ENCODE measurements around the gene HOXB6.

DNA sequence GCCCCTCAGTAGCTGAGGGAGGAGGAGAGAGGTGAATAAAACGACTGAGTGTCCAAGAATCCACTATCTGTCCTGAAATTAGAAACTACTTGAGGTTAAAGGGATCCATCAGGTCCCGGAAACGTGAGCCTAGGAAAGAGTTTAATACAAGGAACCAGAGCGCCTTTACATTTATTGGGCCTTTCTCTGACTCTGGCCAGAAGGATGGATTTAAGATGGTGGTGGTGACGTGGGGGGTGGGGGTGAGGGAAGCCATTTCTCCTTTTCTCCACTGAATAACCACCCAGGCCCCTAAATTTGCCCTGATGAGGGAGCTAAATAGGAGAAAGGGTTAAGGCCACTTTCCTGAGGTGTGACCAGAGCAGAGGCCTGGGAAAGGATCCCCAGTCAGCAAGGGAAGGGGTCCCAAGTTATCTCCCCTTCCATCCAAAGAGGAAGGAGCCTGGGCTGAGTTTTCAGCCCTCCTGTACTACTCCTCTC, 22.4 kb upstream of the HOXB6 start:
- TF ChIP-seq, protein P1, sequence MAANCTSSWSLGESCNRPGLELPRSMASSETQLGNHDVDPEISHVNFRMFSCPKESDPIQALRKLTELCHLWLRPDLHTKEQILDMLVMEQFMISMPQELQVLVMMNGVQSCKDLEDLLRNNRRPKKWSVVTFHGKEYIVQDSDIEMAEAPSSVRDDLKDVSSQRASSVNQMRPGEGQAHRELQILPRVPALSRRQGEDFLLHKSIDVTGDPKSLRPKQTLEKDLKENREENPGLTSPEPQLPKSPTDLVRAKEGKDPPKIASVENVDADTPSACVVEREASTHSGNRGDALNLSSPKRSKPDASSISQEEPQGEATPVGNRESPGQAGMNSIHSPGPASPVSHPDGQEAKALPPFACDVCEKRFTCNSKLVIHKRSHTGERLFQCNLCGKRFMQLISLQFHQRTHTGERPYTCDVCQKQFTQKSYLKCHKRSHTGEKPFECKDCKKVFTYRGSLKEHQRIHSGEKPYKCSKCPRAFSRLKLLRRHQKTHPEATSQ (tag by site-specific recombination; IDR thresholded peaks at IDR 0.05) = no peak
- TF ChIP-seq, protein P2, sequence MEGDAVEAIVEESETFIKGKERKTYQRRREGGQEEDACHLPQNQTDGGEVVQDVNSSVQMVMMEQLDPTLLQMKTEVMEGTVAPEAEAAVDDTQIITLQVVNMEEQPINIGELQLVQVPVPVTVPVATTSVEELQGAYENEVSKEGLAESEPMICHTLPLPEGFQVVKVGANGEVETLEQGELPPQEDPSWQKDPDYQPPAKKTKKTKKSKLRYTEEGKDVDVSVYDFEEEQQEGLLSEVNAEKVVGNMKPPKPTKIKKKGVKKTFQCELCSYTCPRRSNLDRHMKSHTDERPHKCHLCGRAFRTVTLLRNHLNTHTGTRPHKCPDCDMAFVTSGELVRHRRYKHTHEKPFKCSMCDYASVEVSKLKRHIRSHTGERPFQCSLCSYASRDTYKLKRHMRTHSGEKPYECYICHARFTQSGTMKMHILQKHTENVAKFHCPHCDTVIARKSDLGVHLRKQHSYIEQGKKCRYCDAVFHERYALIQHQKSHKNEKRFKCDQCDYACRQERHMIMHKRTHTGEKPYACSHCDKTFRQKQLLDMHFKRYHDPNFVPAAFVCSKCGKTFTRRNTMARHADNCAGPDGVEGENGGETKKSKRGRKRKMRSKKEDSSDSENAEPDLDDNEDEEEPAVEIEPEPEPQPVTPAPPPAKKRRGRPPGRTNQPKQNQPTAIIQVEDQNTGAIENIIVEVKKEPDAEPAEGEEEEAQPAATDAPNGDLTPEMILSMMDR (tag by site-specific recombination; IDR thresholded peaks at IDR 0.05) = no peak
- no peak for TF ChIP-seq ZBTB8A (tag by site-specific recombination; IDR thresholded peaks at IDR 0.05)
